GM12878 (cell line): Measurements from ENCODE around the gene CLPTM1. TPM values are rescaled to one million over a fixed set of nuclear protein-coding genes. Genes with fewer than 3 reads are reported as not detected.

Source experiments
- FOS ChIP-seq: IDR thresholded peaks from 3 replicates; pipeline ENCODE4 v1.6.1; 2011; ENCODE audit warnings: borderline replicate concordance; ENCODE audit not compliant: insufficient read length; ENCODE audit errors: extremely low read depth
- GATAD2B ChIP-seq: fragments of 450-650 bp; conservative IDR thresholded peaks from 2 replicates; pipeline ENCODE4 v1.6.1; 2017; ENCODE audit warnings: low read depth, mild to moderate bottlenecking, moderate library complexity
- HDAC2 ChIP-seq: fragments of 200-600 bp; sonication (generic); IDR thresholded peaks from 2 replicates; pipeline ENCODE4 v1.6.1; 2017
- LARP7 ChIP-seq: fragments of 450-650 bp; IDR thresholded peaks from 2 replicates; pipeline ENCODE4 v1.6.1; 2017; ENCODE audit warnings: mild to moderate bottlenecking
- RAD21 ChIP-seq: IDR thresholded peaks from 2 replicates; pipeline ENCODE4 v1.6.1; 2011; ENCODE audit warnings: mild to moderate bottlenecking, low read depth, low read length, moderate library complexity; ENCODE audit not compliant: insufficient read depth
- SMARCA5 ChIP-seq: fragments of 450-650 bp; IDR thresholded peaks from 2 replicates; pipeline ENCODE4 v1.6.1; 2017; ENCODE audit warnings: mild to moderate bottlenecking
- SREBF1 ChIP-seq: IDR thresholded peaks from 2 replicates; pipeline ENCODE4 v1.6.1; 2012; ENCODE audit warnings: mild to moderate bottlenecking, low read length
- YY1 ChIP-seq: IDR thresholded peaks from 2 replicates; pipeline ENCODE4 v1.6.1; 2011; ENCODE audit warnings: low read depth, mild to moderate bottlenecking, low read length
- ZNF274 ChIP-seq: IDR thresholded peaks from one replicate; pipeline ENCODE4 v1.8.0; 2011; ENCODE audit not compliant: insufficient read length, insufficient read depth
- polyA plus RNA-seq, 11 experiments: library from polyadenylated mRNA; depleted of rRNA in 4 of 11; unstranded in 6 of 11; stranded (reverse) in 5 of 11; fragments of >200 nt; fragmentation: Nextera tagmentation in 4 of 11; fragmentation: Illumina TruSeq in 1 of 11; extraction: Ambion mirVana in 4 of 11; extraction: Trizol in 1 of 11; gene quantifications; 1 replicate in 1 of 11; 2 replicates in 10 of 11; pipeline versions ENCODE4 v1.2.1 to v1.2.3, GENCODE V29; 2011 to 2016; ENCODE audit warnings: inconsistent platforms in 2 of 11, missing spikeins in 2 of 11, low read depth in 1 of 11
- total RNA-seq, 4 experiments: library from RNA; depleted of rRNA in 3 of 4; stranded (reverse); fragments of >200 nt in 3 of 4; fragmentation: Illumina TruSeq in 1 of 4; extraction: Trizol in 1 of 4; gene quantifications; 2 replicates each; pipeline versions ENCODE4 v1.2.1 to v1.2.3, GENCODE V29; 2013 to 2021
- TF ChIP-seq, protein P1 (sequence below): IDR thresholded peaks from 2 replicates; pipeline ENCODE4 v1.6.1; 2012; ENCODE audit warnings: low read depth, low read length, improper control_type of control experiment
- TF ChIP-seq, protein P2 (sequence below): IDR thresholded peaks from 2 replicates; pipeline ENCODE4 v1.6.1; 2011; ENCODE audit warnings: low read depth, low read length, improper control_type of control experiment, borderline replicate concordance
- TF ChIP-seq, protein P3 (sequence below): IDR thresholded peaks from 2 replicates; pipeline ENCODE4 v1.6.1; 2012; ENCODE audit warnings: low read depth, low read length, improper control_type of control experiment

The CLPTM1 gene
- total and polyA plus RNA-seq, 10 of the 15 experiments (the other 5 are each of a cell fraction or from before 2014, with no cell fraction given) = 0.42 to 72.6 (median 35.2) TPM

DNA sequence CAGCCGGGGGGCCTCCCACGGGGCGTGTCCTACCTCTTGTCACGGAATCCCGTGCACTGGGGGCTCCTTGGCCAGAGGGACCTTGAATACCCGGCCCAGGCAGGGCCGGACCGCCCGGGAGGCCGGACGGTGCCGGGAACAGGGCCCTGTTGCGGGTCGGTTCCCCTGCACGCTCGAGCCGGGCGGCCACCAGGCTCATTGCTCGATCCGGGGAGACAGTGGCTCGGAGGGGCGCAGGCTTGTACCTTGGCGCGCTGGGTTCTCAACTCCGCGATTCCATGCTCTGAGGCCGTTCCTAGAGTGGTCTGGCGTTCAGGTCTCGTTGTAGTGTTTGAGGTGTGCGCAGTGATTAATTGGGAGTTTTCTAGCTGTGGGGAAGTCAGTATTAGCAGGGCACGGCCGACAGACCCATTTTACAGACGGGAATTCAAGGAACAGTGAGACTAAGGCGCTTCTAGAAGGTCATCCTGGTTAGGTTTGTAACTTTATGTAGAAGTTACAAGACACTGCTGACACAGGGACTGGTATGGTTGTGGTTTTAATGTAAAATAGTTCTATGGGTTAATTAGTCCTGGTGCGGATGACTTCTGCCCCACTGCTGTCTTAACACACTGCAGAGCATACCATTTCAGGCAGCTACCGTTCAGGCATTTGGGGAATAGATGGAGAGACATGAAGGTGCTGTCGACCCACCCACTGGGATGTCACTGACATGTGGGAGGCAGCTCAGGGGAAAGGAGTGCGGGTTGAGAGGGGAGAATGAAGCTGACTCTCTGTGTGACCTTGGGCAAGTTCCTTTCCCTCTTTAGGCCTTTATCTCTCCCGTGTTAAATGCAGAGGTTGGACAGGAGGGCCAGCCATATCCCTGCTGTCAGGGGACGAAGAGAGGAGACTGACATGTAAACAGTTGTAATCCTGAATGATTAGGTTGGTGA, 592 bp downstream of the CLPTM1 start (continued):
- TF ChIP-seq, protein P1, sequence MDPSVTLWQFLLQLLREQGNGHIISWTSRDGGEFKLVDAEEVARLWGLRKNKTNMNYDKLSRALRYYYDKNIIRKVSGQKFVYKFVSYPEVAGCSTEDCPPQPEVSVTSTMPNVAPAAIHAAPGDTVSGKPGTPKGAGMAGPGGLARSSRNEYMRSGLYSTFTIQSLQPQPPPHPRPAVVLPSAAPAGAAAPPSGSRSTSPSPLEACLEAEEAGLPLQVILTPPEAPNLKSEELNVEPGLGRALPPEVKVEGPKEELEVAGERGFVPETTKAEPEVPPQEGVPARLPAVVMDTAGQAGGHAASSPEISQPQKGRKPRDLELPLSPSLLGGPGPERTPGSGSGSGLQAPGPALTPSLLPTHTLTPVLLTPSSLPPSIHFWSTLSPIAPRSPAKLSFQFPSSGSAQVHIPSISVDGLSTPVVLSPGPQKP = no peak
- TF ChIP-seq GATAD2B = 0 out of 2 replicates have a peak, but pooled peaks have one; percentile 46
- TF ChIP-seq LARP7 = peak; percentile 75
- no peak for TF ChIP-seq HDAC2
- TF ChIP-seq YY1 = no peak
- TF ChIP-seq ZNF274 = no peak
- peak; percentile 28; the same call in 1 of the 2 replicates for TF ChIP-seq SMARCA5
- TF ChIP-seq, protein P2, sequence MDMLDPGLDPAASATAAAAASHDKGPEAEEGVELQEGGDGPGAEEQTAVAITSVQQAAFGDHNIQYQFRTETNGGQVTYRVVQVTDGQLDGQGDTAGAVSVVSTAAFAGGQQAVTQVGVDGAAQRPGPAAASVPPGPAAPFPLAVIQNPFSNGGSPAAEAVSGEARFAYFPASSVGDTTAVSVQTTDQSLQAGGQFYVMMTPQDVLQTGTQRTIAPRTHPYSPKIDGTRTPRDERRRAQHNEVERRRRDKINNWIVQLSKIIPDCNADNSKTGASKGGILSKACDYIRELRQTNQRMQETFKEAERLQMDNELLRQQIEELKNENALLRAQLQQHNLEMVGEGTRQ = no peak
- TF ChIP-seq FOS = no peak
- no peak for TF ChIP-seq SREBF1
- no peak for TF ChIP-seq RAD21
- TF ChIP-seq, protein P3, sequence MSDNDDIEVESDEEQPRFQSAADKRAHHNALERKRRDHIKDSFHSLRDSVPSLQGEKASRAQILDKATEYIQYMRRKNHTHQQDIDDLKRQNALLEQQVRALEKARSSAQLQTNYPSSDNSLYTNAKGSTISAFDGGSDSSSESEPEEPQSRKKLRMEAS = no peak
